T-helper 1 cell treated with Interleukin-12 subunit alpha and Interleukin-12 subunit beta and Interleukin-4 antibody, amounts not matched to agents 30 μg/mL and 1 μg/mL, for 36 hours (primary cell): Measurements from ENCODE around the gene IBA57.
"Not testable (repeated sequence)": the region's sequence is repeated elsewhere in the genome, so short reads cannot be mapped to it uniquely, and the experiment has no call there.

Experiments
- H3K27ac Mint-ChIP-seq: one replicate; pipeline ENCODE4 v1.8.0; 2021; ENCODE audit warnings: mild to moderate bottlenecking, mixed read lengths
- H3K27me3 Mint-ChIP-seq: one replicate; pipeline ENCODE4 v1.8.0; 2021; ENCODE audit warnings: low read depth, mixed read lengths
- H3K36me3 Mint-ChIP-seq: one replicate; pipeline ENCODE4 v1.8.0; 2021; ENCODE audit warnings: low read depth, mixed read lengths
- H3K4me1 Mint-ChIP-seq: one replicate; pipeline ENCODE4 v1.8.0; 2021; ENCODE audit warnings: low read depth, mixed read lengths
- H3K4me3 Mint-ChIP-seq: one replicate; pipeline ENCODE4 v1.8.0; 2021; ENCODE audit warnings: mild to moderate bottlenecking, moderate library complexity, mixed read lengths
- H3K9me3 Mint-ChIP-seq: one replicate; pipeline ENCODE4 v1.8.0; 2021; ENCODE audit warnings: mixed read lengths

Gene IBA57

GRCh38 chr1:228170666-228171065 is 5.1 kb downstream of the IBA57 start:
- peaks cover 14% of the 10 kb centered on the region for H3K4me1 Mint-ChIP-seq
- H3K27me3 Mint-ChIP-seq = no peaks in the 10 kb centered on the region
- no peaks in the 10 kb centered on the region for H3K9me3 Mint-ChIP-seq
- no peaks in the 10 kb centered on the region for H3K36me3 Mint-ChIP-seq
- H3K27ac Mint-ChIP-seq = no peak overlapping the region
- H3K4me3 Mint-ChIP-seq = no peak overlapping the region

DNA sequence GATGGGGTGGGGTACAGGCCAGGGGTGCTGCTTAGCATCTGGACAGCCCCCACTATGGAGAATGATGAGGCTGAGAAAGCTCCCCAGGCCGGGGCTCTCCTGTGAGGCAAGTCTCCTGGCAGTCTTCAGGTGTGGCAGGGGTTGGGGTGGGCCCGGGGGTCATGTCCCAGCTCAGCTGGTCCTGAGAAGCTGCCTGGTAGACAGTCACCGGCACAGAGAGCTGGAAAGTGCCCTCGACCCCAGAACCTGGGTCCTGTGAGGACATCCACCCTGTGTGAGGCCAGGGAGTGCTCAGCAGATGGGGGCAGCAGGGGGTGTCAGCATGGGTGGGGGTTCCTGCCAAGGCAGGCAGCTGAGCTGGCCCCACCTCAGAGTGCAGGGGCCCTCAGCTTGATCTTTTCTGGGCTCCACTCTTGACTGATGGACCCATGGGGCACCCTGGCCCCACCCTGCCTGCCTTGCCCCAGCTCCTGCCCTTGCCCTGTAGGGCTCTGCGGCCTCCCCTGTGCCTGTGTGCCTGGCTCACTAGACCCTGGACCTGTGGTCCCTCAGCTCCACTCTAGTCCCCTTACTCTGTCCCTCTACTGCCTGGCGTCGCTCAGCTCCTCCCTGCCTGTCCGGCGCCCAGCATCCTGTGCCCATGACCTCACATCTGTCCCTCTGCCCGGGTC is 5.8 kb downstream of the IBA57 start:
- Mint-ChIP-seq H3K27ac (no peak overlapping the region), H3K36me3 (no peaks in the 10 kb centered on the region), H3K27me3 (no peaks in the 10 kb centered on the region), H3K4me3 (no peak overlapping the region), H3K4me1 (peaks cover 14% of the 10 kb centered on the region), H3K9me3 (no peaks in the 10 kb centered on the region)

GRCh38 chr1:228172591-228173527 is 7.3 kb downstream of the IBA57 start:
- Mint-ChIP-seq H3K27me3 (no peaks in the 10 kb centered on the region), H3K4me3 (no peak overlapping the region), H3K27ac (no peak overlapping the region), H3K36me3 (no peaks in the 10 kb centered on the region), H3K9me3 (no peaks in the 10 kb centered on the region), H3K4me1 (peaks cover 4% of the 10 kb centered on the region)

DNA sequence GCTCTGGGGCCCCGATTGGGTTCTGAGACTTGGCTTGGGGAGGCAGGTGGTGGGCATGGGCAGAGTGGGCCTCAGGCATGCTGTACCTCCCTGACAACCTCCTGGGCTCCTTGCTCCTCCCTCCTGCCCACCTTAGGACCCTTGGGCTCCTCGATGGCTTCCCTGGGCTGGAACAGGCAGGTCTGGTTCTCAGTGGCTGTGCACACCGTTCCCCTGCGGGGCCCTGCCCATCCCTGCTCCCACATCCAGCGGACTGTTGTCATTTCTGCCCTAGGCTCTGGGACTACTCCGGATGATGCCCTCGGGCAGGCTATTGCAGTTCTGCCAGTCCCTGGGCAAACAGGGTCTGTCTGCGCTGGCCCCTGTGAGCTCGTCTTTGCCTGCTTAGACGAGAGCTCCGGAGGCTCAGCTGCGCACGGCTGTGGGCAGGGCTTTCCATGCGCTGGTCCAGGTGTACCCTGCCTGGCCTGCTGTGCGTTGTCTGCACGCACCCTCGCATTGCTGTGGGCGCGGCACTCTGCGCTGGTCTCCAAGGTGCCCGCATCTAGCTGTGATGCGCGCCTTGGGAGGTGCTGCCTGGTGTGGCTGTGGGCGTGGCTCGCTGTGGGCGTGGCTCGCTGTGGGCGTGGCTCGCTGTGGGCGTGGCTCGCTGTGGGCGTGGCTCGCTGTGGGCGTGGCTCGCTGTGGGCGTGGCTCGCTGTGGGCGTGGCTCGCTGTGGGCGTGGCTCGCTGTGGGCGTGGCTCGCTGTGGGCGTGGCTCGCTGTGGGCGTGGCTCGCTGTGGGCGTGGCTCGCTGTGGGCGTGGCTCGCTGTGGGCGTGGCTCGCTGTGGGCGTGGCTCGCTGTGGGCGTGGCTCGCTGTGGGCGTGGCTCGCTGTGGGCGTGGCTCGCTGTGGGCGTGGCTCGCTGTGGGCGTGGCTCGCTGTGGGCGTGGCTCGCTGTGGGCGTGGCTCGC is 8.2 kb downstream of the IBA57 start:
- not testable (repeated sequence) for H3K4me3 Mint-ChIP-seq, H3K36me3 Mint-ChIP-seq, H3K4me1 Mint-ChIP-seq, H3K27ac Mint-ChIP-seq, H3K9me3 Mint-ChIP-seq, H3K27me3 Mint-ChIP-seq

DNA sequence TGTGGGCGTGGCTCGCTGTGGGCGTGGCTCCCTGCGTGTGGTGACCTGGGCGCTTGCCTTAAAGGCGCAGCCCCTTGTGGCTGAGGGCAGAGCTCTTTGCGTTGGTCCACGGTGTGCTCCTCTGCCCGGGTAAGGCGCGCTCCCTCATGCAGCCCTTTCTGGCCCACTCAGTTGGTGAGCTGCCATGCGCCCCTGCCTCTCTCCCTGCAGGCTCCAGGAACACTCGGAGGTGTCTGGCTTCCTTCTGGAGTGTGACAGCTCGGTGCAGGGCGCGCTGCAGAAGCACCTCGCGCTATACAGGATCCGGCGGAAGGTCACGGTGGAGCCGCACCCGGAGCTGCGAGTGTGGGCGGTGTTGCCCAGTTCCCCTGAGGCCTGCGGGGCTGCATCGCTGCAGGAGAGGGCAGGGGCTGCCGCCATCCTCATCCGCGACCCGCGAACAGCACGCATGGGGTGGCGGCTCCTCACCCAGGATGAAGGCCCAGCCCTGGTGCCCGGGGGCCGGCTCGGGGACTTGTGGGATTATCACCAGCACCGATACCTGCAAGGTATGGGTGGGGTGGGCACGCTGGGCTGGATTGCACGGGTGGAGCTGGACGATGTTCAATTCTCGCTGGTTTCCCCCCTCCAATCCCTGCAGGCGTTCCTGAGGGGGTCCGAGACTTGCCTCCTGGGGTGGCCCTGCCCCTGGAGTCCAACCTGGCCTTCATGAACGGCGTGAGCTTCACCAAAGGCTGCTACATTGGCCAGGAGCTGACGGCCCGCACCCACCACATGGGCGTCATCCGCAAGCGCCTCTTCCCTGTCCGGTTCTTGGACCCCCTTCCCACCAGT is 9.1 kb downstream of the IBA57 start:
- H3K9me3 Mint-ChIP-seq = no peaks in the 10 kb centered on the region
- H3K4me1 Mint-ChIP-seq = no peaks in the 10 kb centered on the region
- no peak overlapping the region for H3K4me3 Mint-ChIP-seq
- no peaks in the 10 kb centered on the region for H3K27me3 Mint-ChIP-seq
- H3K27ac Mint-ChIP-seq = no peak overlapping the region
- H3K36me3 Mint-ChIP-seq = no peaks in the 10 kb centered on the region

- Mint-ChIP-seq H3K27me3 (no peaks in the 10 kb centered on the region), H3K4me3 (no peak overlapping the region), H3K4me1 (no peaks in the 10 kb centered on the region), H3K27ac (no peak overlapping the region), H3K9me3 (no peaks in the 10 kb centered on the region), H3K36me3 (no peaks in the 10 kb centered on the region)
Measured at GRCh38 chr1:228175316-228176023, 9.9 kb downstream of the IBA57 start.

DNA sequence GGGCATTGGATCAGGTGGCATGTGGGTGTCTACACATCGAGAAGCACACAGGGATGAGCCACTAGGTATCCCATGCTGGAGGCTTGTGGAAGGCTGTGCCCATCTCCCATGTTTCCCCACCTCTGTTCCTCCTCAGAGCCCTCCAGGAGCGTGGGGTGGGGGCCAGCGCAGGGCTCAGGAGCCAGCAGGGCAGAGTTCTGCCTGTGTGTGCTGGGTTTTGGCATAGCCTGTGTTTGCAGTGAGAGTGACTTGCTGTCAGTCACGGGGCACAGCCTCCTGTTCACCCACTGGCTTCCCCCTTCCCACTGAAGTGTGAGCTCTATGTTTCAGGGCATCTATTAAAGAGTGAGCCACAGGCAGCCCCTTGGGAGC is 10.4 kb downstream of the IBA57 start:
- no peaks in the 10 kb centered on the region for H3K27me3 Mint-ChIP-seq
- no peaks in the 10 kb centered on the region for H3K4me1 Mint-ChIP-seq
- H3K4me3 Mint-ChIP-seq = no peak overlapping the region
- no peaks in the 10 kb centered on the region for H3K36me3 Mint-ChIP-seq
- H3K27ac Mint-ChIP-seq = no peak overlapping the region
- no peaks in the 10 kb centered on the region for H3K9me3 Mint-ChIP-seq

DNA sequence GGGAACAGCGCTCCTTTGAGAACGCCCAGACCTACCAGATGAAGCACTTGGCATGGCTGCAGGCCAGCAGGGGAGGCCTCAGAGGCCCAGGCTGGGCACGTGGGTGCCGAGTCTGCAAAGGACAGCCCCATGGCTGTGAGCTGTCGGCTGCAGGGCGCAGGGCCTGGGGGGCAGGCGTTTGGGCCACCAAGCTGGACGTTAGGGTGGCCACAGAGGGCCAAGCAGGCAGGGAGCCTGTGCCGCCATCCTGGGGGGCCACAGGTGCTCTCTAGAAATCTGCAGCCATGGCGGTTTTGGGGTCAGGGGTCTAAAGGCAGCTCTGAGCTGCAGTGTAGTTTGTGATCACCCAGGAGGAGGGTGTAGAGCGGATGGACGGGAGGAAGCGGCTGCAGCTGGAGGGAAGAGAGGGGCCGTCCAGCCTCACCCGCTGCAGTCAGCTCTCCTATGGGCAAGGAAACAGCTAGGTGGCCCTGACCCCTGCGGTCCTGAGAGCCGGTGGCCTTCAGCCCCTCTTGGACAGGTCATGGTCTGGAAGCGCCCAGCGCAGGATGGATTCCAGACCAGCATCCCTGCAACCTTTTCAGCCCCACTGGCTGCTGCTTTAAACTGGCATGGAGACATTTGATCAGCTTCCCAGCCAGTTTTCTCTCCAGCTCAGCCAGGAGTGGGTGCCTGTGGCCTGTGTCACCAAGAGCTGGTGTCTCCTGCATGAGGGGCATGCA is 11.0 kb downstream of the IBA57 start:
- no peaks in the 10 kb centered on the region for H3K27me3 Mint-ChIP-seq
- no peak overlapping the region for H3K4me3 Mint-ChIP-seq
- no peaks in the 10 kb centered on the region for H3K9me3 Mint-ChIP-seq
- H3K4me1 Mint-ChIP-seq = no peaks in the 10 kb centered on the region
- H3K27ac Mint-ChIP-seq = no peak overlapping the region
- no peaks in the 10 kb centered on the region for H3K36me3 Mint-ChIP-seq

- Mint-ChIP-seq H3K27me3 (no peaks in the 10 kb centered on the region), H3K27ac (no peak overlapping the region), H3K4me1 (no peaks in the 10 kb centered on the region), H3K9me3 (no peaks in the 10 kb centered on the region), H3K4me3 (no peak overlapping the region), H3K36me3 (no peaks in the 10 kb centered on the region)
Measured at GRCh38 chr1:228177183-228177475, 11.5 kb downstream of the IBA57 start.

GRCh38 chr1:228177721-228178710 is 12.4 kb downstream of the IBA57 start:
- H3K36me3 Mint-ChIP-seq = no peaks in the 10 kb centered on the region
- no peak overlapping the region for H3K27ac Mint-ChIP-seq

GRCh38 chr1:228178737-228179684 is 13.4 kb downstream of the IBA57 start:
- no peaks in the 10 kb centered on the region for H3K27me3 Mint-ChIP-seq
- no peak overlapping the region for H3K27ac Mint-ChIP-seq
- no peaks in the 10 kb centered on the region for H3K9me3 Mint-ChIP-seq
- no peaks in the 10 kb centered on the region for H3K4me1 Mint-ChIP-seq
- H3K36me3 Mint-ChIP-seq = no peaks in the 10 kb centered on the region
- no peak overlapping the region for H3K4me3 Mint-ChIP-seq

More at GRCh38 chr1:228177721-228178710, 12.4 kb downstream of the IBA57 start:
- no peak overlapping the region for H3K4me3 Mint-ChIP-seq
- H3K9me3 Mint-ChIP-seq = no peaks in the 10 kb centered on the region
- H3K4me1 Mint-ChIP-seq = no peaks in the 10 kb centered on the region
- no peaks in the 10 kb centered on the region for H3K27me3 Mint-ChIP-seq
